Measurements from ENCODE around the gene RPL19.
"Not testable (repeated sequence)": the region's sequence is repeated elsewhere in the genome, so short reads cannot be mapped to it uniquely, and the experiment has no call there.

Gene RPL19

GRCh38 chr17:39225959-39226683 lies 26.0 kb downstream of the RPL19 start:
- DNase-seq: no peak

- no peak for DNase-seq
These were observed 27.4 kb downstream of the RPL19 start for GRCh38 chr17:39227364-39227919.

GRCh38 chr17:39229274-39229913 lies 29.3 kb downstream of the RPL19 start:
- no peak for DNase-seq

- no peak for DNase-seq
These were observed 30.3 kb downstream of the RPL19 start for GRCh38 chr17:39230361-39230760.

- DNase-seq: no peak
These were observed 31.0 kb downstream of the RPL19 start for GRCh38 chr17:39231091-39231561.

GRCh38 chr17:39231591-39232551 lies 31.8 kb downstream of the RPL19 start:
- DNase-seq: peak; percentile 68

- peak; percentile 42 for DNase-seq
These were observed 35.7 kb downstream of the RPL19 start for GRCh38 chr17:39235555-39236449.

GRCh38 chr17:39236450-39236927 lies 36.4 kb downstream of the RPL19 start:
- peak; percentile 59 for DNase-seq

GRCh38 chr17:39236981-39237441 lies 36.9 kb downstream of the RPL19 start:
- DNase-seq: peak; percentile 34

- no peak for DNase-seq
These were observed 37.5 kb downstream of the RPL19 start for GRCh38 chr17:39237586-39237985.

- peak; percentile 20 for DNase-seq
These were observed 38.4 kb downstream of the RPL19 start for GRCh38 chr17:39238311-39238972.

GRCh38 chr17:39239640-39240314 lies 39.7 kb downstream of the RPL19 start:
- DNase-seq: peak; percentile 85

- DNase-seq: no peak
These were observed 40.5 kb downstream of the RPL19 start for GRCh38 chr17:39240631-39241030.

GRCh38 chr17:39243155-39243554 lies 43.1 kb downstream of the RPL19 start:
- no peak for DNase-seq

GRCh38 chr17:39244016-39244599 lies 44.0 kb downstream of the RPL19 start:
- no peak for DNase-seq

GRCh38 chr17:39244600-39245570 lies 44.8 kb downstream of the RPL19 start:
- peak; percentile 83 for DNase-seq

GRCh38 chr17:39246274-39246673 lies 46.2 kb downstream of the RPL19 start:
- no peak for DNase-seq

- not testable (repeated sequence) for DNase-seq
These were observed 50.0 kb downstream of the RPL19 start for GRCh38 chr17:39250076-39250475.

GRCh38 chr17:39251997-39252396 lies 51.9 kb downstream of the RPL19 start:
- no peak for DNase-seq

Data from NCI-H2107 (cell line).